ENCODE results near the gene DBF4B.
"Not testable (repeated sequence)": the region's sequence is repeated elsewhere in the genome, so short reads cannot be mapped to it uniquely, and the experiment has no call there.

DBF4B gene

GRCh38 chr17:44738214-44738906, 29.9 kb downstream of the DBF4B start:
- H3K4me1 ChIP-seq, result no peaks in the 10 kb centered on the region
- TF ChIP-seq CTCF (IDR thresholded peaks at IDR 0.05; ENCODE audit: low read depth, low read length), result no peak
- H3K27me3 ChIP-seq, result no peaks in the 10 kb centered on the region
- H3K36me3 ChIP-seq, result no peaks in the 10 kb centered on the region
- DNase-seq, result no peak
- H3K9me3 ChIP-seq, result no peaks in the 10 kb centered on the region
- no peak overlapping the region for H3K4me3 ChIP-seq (ENCODE audit: low read depth, low read length)

GRCh38 chr17:44741316-44741715, 32.9 kb downstream of the DBF4B start:
- Histone ChIP-seq H3K4me3 (ENCODE audit: low read depth, low read length) (no peak overlapping the region), H3K9me3 (no peaks in the 10 kb centered on the region), H3K4me1 (no peaks in the 10 kb centered on the region), H3K36me3 (no peaks in the 10 kb centered on the region), H3K27me3 (no peaks in the 10 kb centered on the region)
- DNase-seq, result no peak
- no peak for TF ChIP-seq CTCF (IDR thresholded peaks at IDR 0.05; ENCODE audit: low read depth, low read length)

- Histone ChIP-seq H3K27me3 (no peaks in the 10 kb centered on the region), H3K9me3 (no peaks in the 10 kb centered on the region), H3K4me1 (no peaks in the 10 kb centered on the region), H3K36me3 (peaks cover 11% of the 10 kb centered on the region; the same call in 1 of the 2 replicates), H3K4me3 (ENCODE audit: low read depth, low read length) (no peak overlapping the region)
- DNase-seq, result no peak
- TF ChIP-seq CTCF (IDR thresholded peaks at IDR 0.05; ENCODE audit: low read depth, low read length), result no peak; the same call in 1 of the 2 replicates
Measured at GRCh38 chr17:44745301-44745700, 36.8 kb downstream of the DBF4B start.

GRCh38 chr17:44745738-44746137, 37.3 kb downstream of the DBF4B start:
- H3K27me3 ChIP-seq; DNase-seq; H3K4me1 ChIP-seq; H3K9me3 ChIP-seq; H3K4me3 ChIP-seq (ENCODE audit: low read depth, low read length): not testable (repeated sequence)
- H3K36me3 ChIP-seq, result peaks cover 11% of the 10 kb centered on the region; the same call in 1 of the 2 replicates

GRCh38 chr17:44747566-44747965, 39.1 kb downstream of the DBF4B start:
- Histone ChIP-seq H3K27me3 (no peaks in the 10 kb centered on the region), H3K9me3 (no peaks in the 10 kb centered on the region), H3K36me3 (peaks cover 11% of the 10 kb centered on the region; the same call in 1 of the 2 replicates), H3K4me1 (no peaks in the 10 kb centered on the region), H3K4me3 (ENCODE audit: low read depth, low read length) (no peak overlapping the region)
- no peak for DNase-seq
- TF ChIP-seq CTCF (IDR thresholded peaks at IDR 0.05; ENCODE audit: low read depth, low read length), result no peak

- Histone ChIP-seq H3K36me3 (peaks cover 11% of the 10 kb centered on the region; the same call in 1 of the 2 replicates), H3K4me1 (no peaks in the 10 kb centered on the region), H3K4me3 (ENCODE audit: low read depth, low read length) (no peak overlapping the region), H3K9me3 (no peaks in the 10 kb centered on the region), H3K27me3 (no peaks in the 10 kb centered on the region)
- no peak for DNase-seq
- TF ChIP-seq CTCF (IDR thresholded peaks at IDR 0.05; ENCODE audit: low read depth, low read length), result no peak
Measured at GRCh38 chr17:44749076-44749979, 40.9 kb downstream of the DBF4B start.

Measured in BE2C (cell line).